ENCODE measurements around the gene NMU.
"Not testable (repeated sequence)": the region's sequence is repeated elsewhere in the genome, so short reads cannot be mapped to it uniquely, and the experiment has no call there.

Gene NMU

DNA sequence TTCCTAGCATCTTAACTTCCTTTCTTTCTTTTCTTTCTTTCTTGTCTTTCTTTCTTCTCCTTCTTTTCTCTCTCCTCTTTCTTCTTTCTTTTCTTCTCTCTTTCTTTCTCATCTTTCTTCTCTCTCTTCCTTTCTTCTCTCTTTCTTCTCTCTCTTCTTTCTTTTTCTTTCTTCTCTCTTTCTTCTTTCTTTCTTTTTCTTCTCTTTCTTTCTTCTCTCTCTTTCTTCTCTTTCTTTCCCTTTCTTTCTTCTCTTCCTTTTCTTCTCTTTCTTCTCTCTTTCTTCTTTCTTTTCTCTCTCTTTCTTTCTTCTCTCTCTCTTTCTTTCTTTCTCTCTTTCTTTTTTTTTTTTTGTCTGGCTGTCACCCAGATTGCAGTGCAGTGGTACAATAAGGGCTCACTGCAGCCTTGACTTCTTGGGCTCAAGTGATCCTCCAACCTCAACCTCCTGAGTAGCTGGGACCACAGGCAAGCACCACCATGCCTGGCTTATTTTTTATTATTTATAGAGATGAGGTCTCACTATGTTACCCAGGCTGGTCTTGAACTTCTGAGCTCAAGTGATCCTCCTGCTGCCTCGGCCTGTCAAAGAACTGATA is 17.5 kb downstream of the NMU start:
- DNase-seq, result no peak

DNA sequence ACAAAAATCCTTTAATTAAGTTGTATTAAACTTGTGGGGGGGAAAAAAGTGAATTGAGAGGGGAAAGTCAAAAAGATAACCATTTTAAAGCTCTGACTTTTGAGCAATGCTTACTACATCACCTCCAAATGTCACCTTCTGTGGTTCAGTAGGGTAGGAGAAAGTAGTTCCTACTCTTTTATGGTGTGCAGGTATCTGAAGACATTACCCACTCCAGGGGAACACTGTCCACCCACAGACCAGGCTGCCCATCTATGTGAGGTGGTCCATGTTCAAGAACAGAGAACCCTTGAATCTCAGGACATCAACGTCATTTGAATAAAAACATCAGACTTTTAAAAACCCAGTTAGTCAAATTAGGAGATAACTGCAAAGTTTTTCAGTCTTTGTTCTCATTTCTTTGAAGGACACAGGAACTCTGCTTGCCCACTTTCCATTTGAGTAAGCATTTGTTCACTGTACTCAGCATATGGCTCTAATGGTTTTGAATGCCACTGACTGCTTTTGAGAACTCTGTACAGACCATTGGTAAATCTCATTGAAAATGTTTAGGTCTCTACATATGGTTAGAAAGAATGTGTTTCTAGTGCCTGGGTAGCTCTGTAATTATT is 18.4 kb downstream of the NMU start:
- no peak for DNase-seq

DNA sequence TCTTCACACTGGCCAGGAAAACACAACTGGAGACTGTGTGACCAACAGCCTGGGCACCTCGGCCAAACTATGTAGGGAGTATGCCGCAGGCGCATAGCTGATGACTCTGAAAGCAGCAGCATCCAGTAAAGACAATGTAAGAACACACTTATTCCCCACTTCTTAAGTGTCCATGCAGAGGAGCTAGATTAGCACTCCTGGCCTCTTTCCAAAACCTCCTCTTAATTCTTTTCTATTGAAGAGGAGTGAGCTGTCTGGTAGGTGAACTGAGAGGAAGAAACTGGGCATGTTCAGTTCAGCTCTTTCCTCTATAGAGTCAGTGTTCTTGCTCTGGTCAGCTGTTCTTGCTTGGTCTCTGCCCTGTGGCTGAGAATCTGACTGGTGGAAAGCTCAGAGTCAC is 21.1 kb downstream of the NMU start:
- no peak for DNase-seq

DNA sequence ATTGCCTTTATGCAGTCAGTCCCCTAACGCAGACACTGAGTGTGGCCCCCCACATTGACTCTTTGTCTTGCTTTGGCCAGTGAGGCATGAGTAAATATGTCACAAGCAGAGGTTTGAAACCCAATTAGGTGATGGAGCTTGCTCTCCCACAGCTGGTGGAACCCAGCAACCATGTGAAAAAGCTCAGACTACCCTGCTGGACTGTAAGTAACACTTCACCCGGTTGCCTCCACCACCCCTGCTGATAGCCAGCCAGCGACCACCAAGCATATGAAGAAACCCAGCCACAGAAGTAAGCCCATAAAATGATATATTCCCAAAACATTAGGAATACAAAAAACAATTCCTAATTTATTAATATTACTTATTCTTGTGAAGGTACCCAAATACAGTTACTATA is 22.5 kb downstream of the NMU start:
- no peak for DNase-seq

DNA sequence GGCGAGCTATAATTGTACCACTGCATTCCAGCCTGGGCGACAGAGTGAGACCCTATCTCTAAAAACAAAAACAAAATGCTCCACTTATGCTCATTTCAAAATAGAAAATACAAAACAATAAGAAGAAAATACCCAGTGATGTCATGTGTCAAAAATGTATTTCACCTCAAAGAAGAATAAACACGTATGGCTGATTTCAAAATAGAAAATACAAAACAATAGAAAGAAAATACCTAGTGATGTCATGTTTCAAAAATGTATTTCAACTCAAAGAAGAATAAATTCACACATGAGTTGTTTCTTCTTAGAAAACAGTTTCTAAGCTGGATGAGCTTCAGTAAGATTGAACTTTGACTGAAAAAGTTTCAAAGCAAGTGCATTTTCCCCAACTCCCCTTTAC is 23.8 kb downstream of the NMU start:
- no peak for DNase-seq

DNA sequence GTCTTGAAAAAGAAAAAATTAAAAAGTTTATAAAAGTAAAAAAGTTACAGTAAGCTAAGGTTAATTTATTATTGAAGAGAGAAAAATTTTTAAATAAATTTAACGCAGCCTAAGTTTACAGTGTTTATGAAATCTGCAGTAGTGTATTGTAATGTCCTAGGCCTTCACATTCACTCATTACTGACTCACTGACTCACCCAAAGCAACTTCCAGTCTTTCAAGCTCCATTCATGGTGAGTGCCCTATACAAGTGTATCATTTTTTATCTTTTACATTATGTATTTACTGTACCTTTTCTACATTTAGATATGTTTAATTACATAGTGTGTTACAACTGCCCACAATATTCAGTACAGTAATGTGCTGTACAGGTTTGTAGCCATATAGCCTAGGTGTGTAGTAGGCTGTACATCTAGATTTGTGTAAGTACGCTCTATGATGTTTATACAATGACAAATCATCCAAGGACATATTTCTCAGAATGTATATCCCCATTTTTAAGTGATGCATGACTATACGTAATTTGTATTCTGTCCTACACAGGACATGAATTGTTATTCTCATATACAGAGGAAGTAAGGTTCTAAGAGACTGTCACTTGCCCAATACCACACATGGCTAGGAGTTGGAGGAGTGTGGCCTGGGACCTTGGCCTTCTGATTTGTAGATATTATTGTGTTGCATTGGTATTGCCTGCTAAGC is 24.6 kb downstream of the NMU start:
- DNase-seq, result no peak

DNA sequence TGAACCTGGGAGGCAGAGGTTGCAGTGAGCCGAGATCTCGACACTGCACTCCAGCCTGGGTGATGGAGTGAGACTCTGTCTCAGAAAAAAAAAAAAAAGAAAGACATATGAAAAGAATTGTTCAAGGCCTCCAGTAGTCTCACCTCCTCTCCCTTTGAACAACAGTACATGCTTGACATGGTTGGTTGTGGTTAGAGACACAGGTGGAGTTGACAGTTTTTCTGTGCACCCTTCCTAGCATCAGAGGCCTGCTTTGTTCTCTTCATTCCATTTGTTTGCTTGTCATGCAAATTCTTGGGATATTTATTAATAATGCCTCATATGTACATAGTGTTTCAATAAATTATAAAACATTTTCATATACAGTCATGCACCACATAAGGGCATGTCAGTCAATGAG is 25.7 kb downstream of the NMU start:
- DNase-seq, result no peak

DNA sequence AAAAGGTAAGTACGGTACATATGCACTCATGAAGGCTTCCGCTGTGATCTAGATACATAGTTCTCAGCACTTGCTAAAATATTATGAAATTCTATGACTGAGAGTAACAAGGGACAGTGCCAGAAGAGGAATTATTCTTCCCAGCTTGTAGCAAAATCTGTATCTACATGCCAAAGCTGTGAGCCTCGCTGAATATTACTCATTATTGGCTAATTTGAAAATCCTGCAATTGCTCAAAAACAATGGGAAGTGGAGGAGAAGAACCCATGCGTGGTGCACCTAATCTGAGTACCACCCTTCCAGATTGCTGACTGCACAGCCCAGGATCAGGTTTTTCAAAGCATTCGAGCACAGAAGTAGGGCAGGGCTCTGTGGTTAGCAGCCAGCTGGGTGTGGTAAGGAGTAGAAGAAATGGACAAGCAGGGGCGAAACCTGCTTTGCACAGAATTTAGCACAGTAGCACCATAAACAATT is 26.7 kb downstream of the NMU start:
- DNase-seq, result no peak

DNA sequence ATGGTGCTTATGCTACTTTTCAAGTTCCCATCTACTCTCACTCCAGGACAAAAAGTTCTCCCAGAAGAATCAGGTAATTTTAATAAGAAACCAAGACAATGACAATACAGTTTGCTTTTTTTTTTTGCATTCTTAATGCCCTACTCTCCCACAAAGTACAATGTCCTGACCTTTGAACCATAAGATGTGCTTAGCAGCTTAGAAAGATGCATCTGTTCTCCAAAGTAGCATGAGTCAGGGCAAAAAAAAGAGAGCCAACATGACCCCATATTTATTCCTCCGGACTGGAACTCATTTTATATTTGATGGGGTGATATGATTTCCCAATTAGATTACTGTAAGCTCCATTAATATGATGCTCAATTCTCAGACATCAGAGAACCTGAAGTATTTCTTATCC is 27.5 kb downstream of the NMU start:
- no peak for DNase-seq

DNA sequence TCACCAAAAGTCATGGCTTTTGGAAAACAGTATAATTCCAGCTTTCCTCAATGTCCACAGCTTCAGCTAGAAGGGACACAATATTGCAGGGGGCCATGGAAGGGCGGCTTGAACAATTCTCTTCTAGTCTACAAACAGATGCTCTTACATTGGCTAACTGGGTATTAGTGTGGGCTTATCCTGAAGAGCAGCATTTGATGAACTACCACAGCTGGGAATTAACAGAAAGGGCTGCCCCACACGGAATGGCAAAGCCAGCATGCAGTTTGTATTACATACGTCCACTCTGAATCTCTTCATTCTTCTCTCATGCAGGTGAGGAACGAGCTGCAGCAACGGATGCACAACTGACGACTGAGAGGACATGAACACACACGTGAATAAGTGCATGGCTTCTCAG is 31.1 kb downstream of the NMU start:
- no peak for DNase-seq

DNA sequence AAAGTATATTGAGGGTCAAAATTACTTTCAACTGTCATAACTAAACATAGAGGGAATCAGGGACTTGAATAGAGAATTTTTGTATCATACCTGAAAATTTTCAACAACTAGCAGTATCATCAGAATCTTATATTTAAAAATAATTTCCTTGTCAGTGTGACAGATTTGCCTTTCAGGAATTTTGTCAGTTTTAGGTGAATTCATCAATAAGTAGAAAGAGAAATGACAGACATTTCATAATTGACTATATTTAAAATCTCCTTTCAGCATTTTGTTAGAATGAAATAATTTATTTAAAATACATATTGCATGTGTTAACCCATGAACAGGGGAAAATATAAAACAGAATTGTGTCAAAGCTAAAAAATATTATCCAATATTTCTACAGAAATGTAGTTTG is 35.5 kb downstream of the NMU start:
- no peak for DNase-seq

DNA sequence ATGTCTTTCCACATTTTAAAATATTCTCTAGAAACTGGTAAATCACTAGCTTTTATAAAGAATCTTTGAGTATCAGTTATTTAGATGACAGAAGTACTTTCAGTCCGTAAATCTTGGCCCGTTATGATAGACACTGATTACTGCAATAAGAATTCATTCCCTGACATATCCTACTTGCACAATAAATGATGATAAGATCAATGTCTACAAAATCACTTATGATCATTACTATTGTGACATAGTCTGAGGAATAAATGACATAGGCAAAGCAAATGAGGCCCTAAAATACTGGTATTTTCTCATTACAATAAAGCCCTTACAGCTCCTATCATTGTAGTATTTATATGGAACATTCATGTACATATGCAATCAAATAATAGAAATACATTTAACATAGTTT is 37.5 kb downstream of the NMU start:
- no peak for DNase-seq

DNA sequence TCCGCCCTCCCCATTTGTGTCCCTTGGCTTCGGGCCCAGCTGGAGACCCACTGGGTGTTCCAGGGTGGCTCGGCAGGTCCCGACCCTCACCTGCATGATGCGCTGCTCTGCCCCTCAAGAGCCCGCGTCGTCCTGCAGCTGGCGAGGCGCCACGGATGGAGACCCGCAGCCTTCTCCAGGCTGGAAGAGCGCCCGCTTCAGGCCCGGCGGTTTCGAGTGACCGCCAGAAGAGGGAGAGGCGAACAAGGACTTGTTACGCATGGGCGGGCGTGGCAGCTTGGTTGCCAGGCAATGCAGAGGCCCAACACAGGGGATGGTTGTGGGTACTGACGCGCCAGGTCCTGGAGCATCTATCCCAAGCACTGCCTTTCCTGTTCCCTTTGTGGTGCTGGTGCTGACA is 44.1 kb downstream of the NMU start, which contains the start of gene PDCL2:
Gene PDCL2, minus strand, starts transcription at position 232 of the 400 bp plus-strand sequence. Its CDS starts 136 bp downstream, at position 96.
- no peak for DNase-seq

DNA sequence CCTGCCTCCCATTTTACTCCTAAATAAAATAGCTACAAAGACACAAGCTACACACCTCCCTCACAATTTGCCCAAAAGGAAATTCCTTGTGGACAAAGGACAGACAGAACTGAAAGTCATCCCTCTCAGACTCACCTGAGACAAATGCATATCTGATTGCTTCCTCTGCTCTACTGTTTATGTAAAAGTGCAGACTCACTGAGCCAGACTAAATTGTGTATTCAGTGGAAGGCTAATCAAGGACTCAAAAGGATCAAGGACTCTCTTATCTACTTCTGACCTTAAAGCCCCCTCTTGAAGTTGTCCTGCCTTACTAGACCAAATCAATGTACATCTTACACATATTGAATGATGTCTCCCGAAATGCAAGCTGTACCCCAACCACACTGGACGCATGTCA is 47.9 kb downstream of the NMU start:
- DNase-seq, result no peak

DNA sequence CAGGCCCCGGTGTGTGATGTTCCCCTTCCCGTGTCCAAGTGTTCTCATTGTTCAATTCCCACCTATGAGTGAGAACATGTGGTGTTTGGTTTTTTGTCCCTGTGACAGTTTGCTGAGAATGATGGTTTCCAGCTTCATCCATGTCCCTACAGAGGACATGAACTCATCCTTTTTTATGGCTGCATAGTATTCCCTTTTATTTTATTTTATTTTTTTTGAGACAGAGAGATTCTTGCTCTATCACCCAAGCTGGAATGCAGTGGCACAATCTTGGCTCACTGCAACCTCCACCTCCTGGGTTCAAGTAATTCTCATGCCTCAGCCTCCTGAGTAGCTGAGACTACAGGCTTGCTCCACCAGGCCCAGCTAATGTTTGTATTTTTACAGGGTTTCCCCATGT is 53.3 kb downstream of the NMU start:
- DNase-seq, result not testable (repeated sequence)

DNA sequence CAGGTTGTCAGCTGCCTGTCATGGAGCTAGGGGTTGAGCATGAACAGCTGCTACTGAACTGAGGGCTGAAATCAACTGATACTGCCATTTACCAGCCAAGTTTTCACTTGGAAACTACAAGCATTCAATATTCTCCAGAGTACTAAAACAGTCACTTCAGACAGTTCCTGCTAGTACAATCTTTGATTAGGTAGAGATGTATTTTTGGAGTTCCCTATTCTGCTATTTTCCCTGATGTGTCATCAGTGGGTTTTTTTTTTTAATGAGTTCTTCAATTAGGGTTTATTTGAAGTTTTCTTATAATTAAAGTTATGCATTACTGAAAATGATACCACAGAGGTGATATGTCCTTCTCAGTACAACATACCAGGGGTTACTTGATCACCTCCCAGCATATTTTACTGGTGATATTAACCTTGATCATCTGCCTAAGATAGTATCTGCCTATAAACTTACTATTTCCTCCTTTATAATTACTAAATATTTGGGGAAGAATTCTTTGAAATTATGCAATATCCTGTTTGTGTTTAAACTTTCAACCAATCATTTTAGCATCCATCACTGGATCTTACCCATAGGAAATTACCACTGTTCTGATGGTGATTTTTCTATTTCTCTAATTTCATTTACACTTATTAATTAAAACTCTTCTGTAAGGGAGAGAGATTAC is 57.6 kb downstream of the NMU start:
- DNase-seq, result no peak

DNA sequence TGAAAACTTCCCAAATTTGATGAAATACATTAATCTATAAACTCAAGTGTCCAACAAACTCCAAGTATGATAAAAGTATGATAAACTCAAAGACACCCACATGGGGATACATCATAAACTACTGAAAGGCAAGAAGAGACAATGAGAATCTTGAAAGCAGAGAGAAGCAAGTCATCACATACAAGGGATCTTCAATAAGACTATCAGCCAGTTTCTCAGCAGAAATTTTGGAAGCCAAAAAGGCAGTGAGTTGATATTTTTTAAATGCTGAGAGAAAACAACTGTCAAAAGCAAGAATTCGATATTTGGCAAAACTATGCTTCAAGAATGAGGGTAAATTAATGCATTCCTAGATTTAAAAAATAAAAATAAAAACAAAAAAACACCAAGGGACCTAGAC is 60.6 kb downstream of the NMU start:
- no peak for DNase-seq

DNA sequence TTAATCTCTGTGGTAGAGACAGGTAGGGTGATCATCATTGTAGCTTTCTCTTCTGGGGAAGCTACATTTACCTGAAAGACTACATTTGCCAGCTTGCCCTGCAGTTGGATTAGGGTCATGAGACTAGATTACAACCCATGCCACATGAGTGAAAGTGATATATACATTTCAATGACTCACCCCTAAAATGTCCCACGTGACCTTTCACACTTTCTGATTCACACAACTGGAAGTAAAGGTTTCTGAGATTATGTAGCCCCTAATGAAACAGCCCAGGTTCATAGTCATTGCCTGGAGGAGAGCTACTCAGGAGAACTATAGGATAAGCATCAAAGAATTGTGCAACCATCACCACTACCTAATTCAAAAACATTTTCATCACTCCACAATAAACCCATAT is 61.8 kb downstream of the NMU start:
- DNase-seq, result no peak

DNA sequence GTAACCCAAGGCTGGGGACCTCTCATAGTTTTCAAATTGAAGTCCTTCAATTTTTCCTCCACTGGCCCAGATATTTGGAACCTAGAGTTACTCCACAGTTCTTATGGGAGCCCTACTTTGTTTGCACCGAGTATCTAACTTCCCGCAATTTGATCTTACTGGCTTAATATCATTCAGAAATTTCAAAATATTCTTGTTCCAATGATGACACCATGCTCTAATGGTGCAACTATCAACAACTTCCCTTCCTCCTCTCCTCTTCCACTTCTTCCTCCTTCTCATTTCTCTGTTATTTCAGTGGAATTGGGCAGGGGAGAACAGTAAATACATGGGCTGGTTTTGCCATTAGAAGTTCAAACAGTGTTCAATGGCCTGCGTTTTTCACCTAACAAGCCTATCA is 64.3 kb downstream of the NMU start:
- no peak for DNase-seq

DNA sequence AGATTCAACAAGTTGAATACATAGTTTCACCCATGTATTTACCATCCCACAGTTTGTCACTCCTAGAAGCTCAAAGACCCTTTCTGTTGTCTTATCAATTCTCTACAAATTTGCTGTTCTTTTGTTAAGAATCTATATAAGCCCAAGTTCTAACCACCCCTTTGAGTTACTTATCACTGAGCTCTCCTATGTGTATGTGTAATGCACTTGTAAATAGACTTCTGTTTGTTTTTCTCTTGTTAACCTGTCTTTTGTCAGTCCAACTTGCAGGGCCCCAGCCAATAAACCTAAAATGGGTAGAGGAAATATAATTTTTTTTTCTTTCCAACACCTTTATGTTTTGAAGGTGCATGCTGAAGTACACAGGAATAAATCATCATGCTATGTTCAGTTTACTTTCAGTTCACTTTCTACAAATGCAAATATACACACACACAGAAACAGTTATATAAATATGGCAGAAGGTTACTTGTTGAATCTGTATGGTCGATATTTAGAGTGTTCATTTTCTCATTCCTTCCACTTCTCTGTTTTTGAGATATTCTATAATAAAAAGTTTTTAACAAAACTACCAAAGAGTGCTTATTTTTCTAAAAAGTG is 67.1 kb downstream of the NMU start:
- DNase-seq, result no peak

DNA sequence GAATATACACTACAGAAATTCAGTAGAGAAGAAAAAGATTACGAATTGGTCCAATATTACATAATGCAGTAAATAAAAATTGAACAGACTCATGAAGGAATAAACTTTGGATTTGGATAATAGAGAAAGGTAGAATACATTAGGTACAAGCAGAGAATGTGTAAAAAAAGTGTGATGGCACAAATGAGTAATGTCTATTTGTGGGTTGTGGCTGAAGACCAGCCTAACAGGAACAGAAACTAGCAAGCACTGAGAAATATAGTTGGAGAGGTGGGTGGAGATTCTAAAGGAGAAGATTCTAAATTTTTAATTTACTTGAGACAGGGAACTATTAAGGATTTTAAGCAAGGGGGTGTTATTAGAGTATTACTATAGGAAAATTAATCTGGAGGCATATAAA is 74.2 kb downstream of the NMU start:
- no peak for DNase-seq

DNA sequence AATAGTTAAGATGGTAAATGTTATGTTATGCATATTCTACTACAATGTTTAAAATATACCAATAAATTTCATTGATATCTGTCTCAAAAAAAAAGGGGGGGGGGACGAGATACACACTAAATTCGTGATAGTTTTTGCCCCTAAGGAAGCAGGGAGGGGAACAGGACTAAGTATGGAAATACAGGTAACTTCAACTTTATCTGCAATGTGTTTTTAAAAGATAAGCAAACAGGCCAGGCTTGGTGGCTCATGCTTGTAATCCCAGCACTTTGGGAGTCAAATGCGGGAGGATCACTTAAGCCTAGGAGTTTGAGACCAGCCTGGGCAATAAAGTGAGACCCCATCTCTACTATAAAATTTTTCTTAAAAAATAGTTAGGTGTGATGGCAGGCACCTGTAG is 76.0 kb downstream of the NMU start:
- no peak for DNase-seq

DNA sequence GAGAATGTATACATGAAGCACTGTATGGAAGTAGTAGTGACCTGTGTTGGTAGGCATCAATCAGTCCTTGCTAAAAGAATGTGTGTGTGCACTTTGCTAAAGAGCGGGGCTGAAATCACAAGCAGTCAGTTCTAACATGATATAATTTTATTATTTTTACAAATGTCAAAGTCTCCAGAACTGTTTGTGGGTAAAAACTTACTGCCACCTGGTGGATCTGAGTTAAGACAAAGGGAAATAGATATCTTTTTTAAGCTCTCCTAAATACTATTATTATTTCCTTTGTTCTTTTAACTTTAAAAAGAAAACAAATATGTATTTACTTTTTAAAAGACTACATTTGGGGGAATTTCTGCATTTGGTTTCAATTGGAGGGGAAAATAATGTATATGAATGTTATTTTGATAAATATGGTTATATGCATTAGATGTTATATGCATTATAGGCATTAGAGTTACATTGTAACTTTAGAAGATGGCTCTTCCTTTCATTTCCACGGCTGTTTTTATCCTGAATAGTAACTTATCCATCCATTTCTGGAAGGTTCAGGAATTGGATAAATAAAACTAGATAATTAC is 81.6 kb downstream of the NMU start:
- DNase-seq, result peak; percentile 7
